ENCODE measurements around the gene ALS2.

- TF ChIP-seq GATA2 (IDR thresholded peaks at IDR 0.05; ENCODE audit: low read depth, low read length) (no peak), GATA3 (IDR thresholded peaks at IDR 0.05; ENCODE audit: low read depth, low read length) (no peak)
These were observed 2.9 kb downstream of the ALS2 start for GRCh38 chr2:201777869-201778268.
